Natural killer cell treated with Interleukin-12 subunit alpha and Interleukin-12 subunit beta and Interleukin-15 and Interleukin-18, amount 100 ng/mL, for 72 hours (primary cell): ENCODE measurements around the gene TCOF1. TPM values are rescaled to one million over a fixed set of nuclear protein-coding genes. Genes with fewer than 3 reads are reported as not detected.

Source experiments
- ATAC-seq, 2 donors: fragments of 150-1000 bp; cut with Tn5 transposase in 1 of 2; sonication (Bioruptor Pico), chemical (Tn5 transposase) in 1 of 2; 2 replicates each; pipeline ENCODE4 v1.10.0; 2021
- DNase-seq: peaks from one replicate; pipeline ENCODE4 v3.0.0; 2022; ENCODE audit warnings: low spot score
- H3K27ac Mint-ChIP-seq, 2 donors: 1 replicate in 1 of 2; 2 replicates in 1 of 2; pipeline ENCODE4 v1.8.0; 2022; ENCODE audit warnings: mixed read lengths in 2 of 2, mild to moderate bottlenecking in 1 of 2, moderate library complexity in 1 of 2
- H3K27me3 Mint-ChIP-seq, 2 donors: 1 replicate in 1 of 2; 2 replicates in 1 of 2; pipeline ENCODE4 v1.8.0; 2022; ENCODE audit warnings: mixed read lengths in 2 of 2
- H3K36me3 Mint-ChIP-seq: one replicate; pipeline ENCODE4 v1.8.0; 2022; ENCODE audit warnings: mixed read lengths
- H3K4me1 Mint-ChIP-seq, 2 donors: 1 replicate in 1 of 2; 2 replicates in 1 of 2; pipeline ENCODE4 v1.8.0; 2022; ENCODE audit warnings: low read depth in 2 of 2, mixed read lengths in 2 of 2, mild to moderate bottlenecking in 1 of 2
- H3K4me3 Mint-ChIP-seq: one replicate; pipeline ENCODE4 v1.8.0; 2022; ENCODE audit warnings: mixed read lengths
- H3K9me3 Mint-ChIP-seq: 2 replicates; pipeline ENCODE4 v1.8.0; 2022; ENCODE audit warnings: mixed read lengths
- total RNA-seq, 2 donors: library from RNA; stranded (reverse); gene quantifications; one replicate each; pipeline ENCODE4 v1.2.3, GENCODE V29; 2022

TCOF1 gene
- total RNA-seq, 2 donors from 2014 or later, result 70.0 to 140 TPM

DNA sequence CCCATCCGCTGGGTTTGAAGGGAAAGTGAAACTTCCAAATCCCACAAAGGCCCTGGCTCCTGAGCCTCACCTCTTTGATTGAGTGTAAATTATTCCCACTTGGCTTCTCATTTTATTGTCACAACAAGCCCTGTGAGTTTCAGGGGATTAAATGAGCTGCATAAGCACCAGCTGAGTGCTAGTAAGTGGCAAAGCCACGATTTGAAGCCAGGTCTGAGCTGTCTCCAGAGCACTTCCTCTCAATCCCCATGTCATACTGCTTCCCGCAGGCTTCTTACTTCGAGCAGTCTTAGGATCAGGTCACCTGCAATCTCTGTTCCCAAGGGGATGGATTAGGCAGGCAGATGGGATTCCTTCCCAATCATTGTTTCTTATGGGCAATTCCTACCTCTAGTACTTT, 74.1 kb downstream of the TCOF1 start:
- H3K9me3 Mint-ChIP-seq, result no peaks in the 10 kb centered on the region
- H3K4me1 Mint-ChIP-seq, result peaks cover 8% of the 10 kb centered on the region in 2 donors
- no peak overlapping the region for H3K4me3 Mint-ChIP-seq
- ATAC-seq, result no peak
- H3K27ac Mint-ChIP-seq, result no peak overlapping the region
- H3K27me3 Mint-ChIP-seq, result no peaks in the 10 kb centered on the region
- H3K36me3 Mint-ChIP-seq, result no peaks in the 10 kb centered on the region
- DNase-seq, result no peak

DNA sequence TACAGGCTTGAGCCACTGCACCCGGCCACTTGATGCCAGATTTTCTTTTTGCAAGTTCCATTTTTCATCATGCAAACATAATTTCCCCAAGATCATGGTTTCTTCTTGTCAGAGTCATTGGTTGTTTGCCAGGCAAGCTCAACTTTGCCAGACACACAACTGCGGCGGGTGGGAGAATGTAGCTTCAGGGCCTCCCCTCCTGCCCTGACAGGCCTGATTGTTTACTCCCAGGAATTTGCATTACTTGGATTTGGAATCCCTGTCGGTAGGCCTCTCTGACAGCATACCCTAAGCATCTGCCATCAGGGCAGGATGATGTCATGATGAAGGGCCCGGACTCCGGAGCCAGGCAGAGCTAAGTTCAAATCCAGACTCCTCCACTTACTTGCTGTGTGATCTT, 77.0 kb downstream of the TCOF1 start:
- no peak overlapping the region for H3K4me3 Mint-ChIP-seq

DNA sequence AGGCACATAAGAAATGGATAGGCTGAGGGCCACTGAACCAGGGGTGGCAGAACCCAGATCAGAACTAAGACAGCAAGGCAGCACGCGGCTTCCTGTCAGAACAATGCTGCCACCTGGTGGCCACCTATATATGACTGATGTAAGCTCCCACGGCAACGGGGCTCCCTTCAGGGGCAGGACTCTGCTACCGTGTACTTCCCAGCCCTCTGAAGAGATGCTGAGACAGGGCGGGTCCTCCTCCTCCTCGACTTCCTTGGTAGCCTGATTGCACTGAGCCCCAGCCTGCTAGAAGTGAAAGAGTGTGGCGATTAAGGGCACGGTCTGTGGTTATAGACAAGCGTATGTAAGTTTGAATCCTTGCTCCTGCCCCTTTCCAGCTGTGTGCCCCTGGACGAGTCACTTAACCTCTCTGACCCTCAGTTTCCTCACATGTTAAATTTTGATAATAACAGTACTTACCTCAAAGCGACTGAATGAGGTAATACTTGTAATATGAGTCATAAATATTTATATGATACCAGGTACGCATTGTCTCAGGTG, 78.7 kb downstream of the TCOF1 start:
- H3K27ac Mint-ChIP-seq, result peak overlapping the region; percentile 10 to 36
- ATAC-seq, result peak; percentile 88 to 95

More for the DNA sequence above, 77.0 kb downstream of the TCOF1 start:
- Mint-ChIP-seq H3K27me3 (no peaks in the 10 kb centered on the region), H3K36me3 (no peaks in the 10 kb centered on the region), H3K4me1 (peaks cover 8% of the 10 kb centered on the region in 2 donors), H3K27ac (no peak overlapping the region), H3K9me3 (no peaks in the 10 kb centered on the region)
- ATAC-seq, result no peak
- no peak for DNase-seq

DNA sequence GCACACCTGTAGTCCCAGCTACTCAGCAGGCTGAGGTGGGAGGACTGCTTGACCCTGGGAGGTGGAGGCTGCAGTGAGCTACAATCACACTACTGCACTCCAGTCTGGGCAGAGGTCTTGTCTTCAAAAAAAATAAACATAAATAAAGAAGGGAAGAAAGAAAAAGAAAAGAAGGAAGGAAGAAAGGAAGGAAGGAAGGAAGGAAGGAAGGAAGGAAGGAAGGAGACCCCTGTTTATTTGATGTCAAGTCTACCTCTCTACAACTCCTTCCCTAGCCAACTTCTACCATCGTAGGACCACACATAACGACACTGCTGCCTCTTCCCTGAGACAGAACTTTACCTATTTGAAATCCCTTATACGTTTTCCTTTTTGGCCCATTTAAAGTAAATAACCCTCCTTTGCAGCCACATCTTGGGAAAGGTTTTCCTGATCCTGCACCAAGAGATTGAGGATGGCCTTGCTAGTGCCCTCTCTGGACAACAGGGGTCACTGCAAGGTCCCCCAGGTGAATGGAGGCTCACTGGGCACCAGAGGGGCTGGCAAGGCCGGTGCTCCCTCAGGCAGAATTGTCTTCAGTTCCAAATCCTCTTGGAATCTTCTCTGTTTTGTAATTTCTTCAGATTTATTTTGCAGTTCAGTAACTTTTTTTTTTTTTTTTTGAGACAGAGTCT, 81.5 kb downstream of the TCOF1 start:
- no peak for DNase-seq
- peaks cover 12 to 16% of the 10 kb centered on the region in 2 donors for H3K4me1 Mint-ChIP-seq

More for the DNA sequence above, 78.7 kb downstream of the TCOF1 start:
- no peaks in the 10 kb centered on the region for H3K9me3 Mint-ChIP-seq
- H3K36me3 Mint-ChIP-seq, result no peaks in the 10 kb centered on the region
- peaks cover 8 to 12% of the 10 kb centered on the region in 2 donors for H3K4me1 Mint-ChIP-seq
- peak; percentile 89 for DNase-seq
- H3K4me3 Mint-ChIP-seq, result peak overlapping the region; percentile 28
- no peaks in the 10 kb centered on the region for H3K27me3 Mint-ChIP-seq

DNA sequence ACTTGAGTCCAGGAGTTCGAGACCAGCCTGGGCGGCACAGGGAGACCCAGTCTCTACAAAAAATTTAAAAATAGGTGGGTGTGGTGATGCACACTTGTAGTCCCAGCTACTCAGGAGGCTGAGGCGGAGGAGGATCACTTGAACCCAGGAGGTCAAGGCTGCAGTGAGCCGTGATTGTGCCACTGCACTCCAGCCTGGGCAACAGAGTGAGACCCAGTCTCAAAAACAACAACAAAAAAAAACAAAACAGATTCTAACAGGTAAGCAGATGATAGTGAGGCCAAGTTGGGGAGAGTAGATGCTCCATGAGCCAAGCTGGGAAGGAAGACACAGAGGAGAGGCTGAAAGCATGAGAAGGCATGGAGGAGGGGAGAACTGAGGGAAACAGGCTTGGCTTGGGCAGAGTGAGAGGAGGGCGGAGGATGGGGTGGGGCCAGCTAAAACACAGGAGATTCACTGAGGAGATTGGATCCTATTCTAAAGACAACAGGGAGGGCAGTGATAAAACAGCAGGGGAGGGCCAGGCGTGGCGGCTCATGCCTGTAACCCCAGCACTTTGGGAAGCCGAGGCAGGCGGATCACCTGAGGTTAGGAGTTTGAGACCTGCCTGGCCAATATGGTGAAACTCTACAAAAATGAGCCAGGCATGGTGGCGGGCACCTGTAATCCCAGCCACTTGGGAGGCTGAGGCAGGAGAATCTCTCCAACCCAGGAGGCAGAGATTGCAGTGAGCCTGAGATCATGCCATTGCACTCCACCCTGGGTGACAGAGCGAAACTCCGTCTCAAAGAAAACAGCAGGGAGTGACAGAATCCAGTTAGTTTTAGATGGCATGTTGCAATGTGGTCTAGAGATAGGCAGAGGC, 83.7 kb downstream of the TCOF1 start:
- Mint-ChIP-seq H3K4me3 (peak overlapping the region; percentile 41), H3K9me3 (no peaks in the 10 kb centered on the region), H3K27ac (no peak overlapping the region), H3K36me3 (peaks cover 16% of the 10 kb centered on the region), H3K4me1 (peaks cover 8 to 16% of the 10 kb centered on the region in 2 donors), H3K27me3 (no peaks in the 10 kb centered on the region)
- DNase-seq (no peak), ATAC-seq (no peak)

More for the DNA sequence above, 81.5 kb downstream of the TCOF1 start:
- Mint-ChIP-seq H3K27me3 (no peaks in the 10 kb centered on the region), H3K27ac (no peak overlapping the region), H3K4me3 (no peak overlapping the region), H3K36me3 (peaks cover 9% of the 10 kb centered on the region), H3K9me3 (no peaks in the 10 kb centered on the region)
- ATAC-seq, result peak in 1 of 2 donors; percentile 59

- no peak overlapping the region for H3K27ac Mint-ChIP-seq
- H3K9me3 Mint-ChIP-seq, result no peaks in the 10 kb centered on the region
- ATAC-seq (peak; percentile 3 to 44), DNase-seq (no peak)
- peaks cover 11 to 20% of the 10 kb centered on the region in 2 donors for H3K4me1 Mint-ChIP-seq
- peaks cover 21% of the 10 kb centered on the region for H3K36me3 Mint-ChIP-seq
- H3K4me3 Mint-ChIP-seq, result peak overlapping the region; percentile 41
- no peaks in the 10 kb centered on the region for H3K27me3 Mint-ChIP-seq
Measured at GRCh38 chr5:150441813-150442698, 84.6 kb downstream of the TCOF1 start.

DNA sequence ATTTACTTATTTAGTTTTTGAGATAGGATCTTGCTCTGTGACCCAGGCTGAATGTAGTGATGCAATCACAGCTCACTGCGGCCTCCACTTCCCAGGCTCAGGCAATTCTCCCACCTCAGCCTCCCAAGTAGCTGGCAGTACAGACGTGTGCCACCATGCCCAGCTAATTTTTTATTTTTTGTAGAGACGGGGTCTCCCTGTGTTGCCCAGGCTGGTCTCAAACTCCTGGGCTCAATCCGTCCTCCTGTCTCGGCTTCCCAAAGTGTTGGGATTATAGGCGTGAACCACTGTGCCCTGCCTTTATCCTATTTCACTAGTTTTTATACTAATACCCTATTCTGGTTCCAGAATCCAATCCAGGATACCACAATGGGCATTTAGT, 85.2 kb downstream of the TCOF1 start:
- Mint-ChIP-seq H3K9me3 (no peaks in the 10 kb centered on the region), H3K27me3 (no peaks in the 10 kb centered on the region), H3K27ac (no peak overlapping the region), H3K4me3 (no peak overlapping the region), H3K4me1 (peaks cover 15 to 27% of the 10 kb centered on the region in 2 donors), H3K36me3 (peaks cover 27% of the 10 kb centered on the region)
- DNase-seq (no peak), ATAC-seq (no peak)

DNA sequence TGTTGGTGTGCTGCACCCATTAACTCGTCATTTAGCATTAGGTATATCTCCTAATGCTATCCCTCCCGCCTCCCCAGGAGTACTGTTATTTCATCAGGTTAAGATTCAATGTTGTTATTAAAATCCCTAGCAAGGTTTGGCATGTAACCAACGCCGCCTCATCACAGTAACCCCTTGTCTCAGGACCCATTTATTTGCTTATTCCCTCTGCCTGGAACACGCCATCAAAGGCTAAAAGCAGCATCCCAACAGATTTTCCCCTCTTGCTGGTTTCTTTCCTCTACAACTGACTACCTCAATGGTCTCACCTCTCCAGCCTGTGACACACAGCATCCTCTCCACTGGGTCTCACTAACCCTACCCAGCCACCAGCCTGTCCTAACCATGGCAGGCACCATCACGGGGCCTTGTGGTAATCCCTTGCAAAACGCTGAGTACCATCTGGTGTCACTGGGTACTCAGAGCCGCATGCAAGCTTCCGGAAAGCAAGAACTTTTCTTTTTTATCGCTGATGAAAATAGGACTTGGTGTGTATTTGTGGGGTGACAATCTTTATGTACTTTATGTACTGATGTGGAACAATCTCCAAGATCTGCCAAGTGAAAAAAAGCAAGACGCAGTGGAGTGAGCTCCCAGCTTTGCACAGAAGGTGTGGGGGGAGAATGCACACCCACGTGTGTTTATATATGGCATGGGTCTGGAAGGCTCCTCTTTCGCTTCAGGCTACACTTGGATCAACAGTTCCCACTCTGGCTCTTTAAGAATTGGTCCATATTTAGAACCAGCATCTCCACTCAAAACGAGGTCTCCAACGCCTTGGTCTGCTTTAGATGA, 86.0 kb downstream of the TCOF1 start:
- ATAC-seq (no peak), DNase-seq (no peak)
- Mint-ChIP-seq H3K4me3 (no peak overlapping the region), H3K9me3 (no peaks in the 10 kb centered on the region), H3K27ac (no peak overlapping the region), H3K4me1 (peaks cover 23 to 35% of the 10 kb centered on the region in 2 donors), H3K36me3 (peaks cover 35% of the 10 kb centered on the region), H3K27me3 (no peaks in the 10 kb centered on the region)

DNA sequence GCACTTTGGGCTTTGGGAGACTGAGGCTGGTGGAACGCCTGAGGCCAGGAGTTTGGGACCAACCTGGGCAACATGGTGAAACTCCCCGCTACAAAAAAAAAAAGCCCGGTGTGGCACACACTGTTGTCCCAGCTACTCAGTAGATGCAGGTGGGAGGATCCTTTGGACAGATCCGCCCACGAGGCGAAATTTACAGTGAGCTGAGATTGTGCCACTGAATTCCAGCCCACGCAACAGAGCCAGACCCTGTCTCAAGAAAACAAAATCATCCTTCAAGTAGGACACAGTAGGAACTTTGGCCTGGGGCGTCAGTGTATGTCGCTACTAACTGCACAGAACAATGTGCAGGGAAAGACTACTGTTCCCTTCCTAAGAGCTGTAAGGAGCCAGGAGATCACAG, 87.3 kb downstream of the TCOF1 start:
- no peaks in the 10 kb centered on the region for H3K27me3 Mint-ChIP-seq
- peaks cover 41% of the 10 kb centered on the region for H3K36me3 Mint-ChIP-seq
- no peaks in the 10 kb centered on the region for H3K9me3 Mint-ChIP-seq
- peaks cover 28 to 41% of the 10 kb centered on the region in 2 donors for H3K4me1 Mint-ChIP-seq
- DNase-seq (no peak), ATAC-seq (no peak)
- peak overlapping the region in 1 of 2 donors; percentile 63 for H3K27ac Mint-ChIP-seq
- H3K4me3 Mint-ChIP-seq, result no peak overlapping the region

DNA sequence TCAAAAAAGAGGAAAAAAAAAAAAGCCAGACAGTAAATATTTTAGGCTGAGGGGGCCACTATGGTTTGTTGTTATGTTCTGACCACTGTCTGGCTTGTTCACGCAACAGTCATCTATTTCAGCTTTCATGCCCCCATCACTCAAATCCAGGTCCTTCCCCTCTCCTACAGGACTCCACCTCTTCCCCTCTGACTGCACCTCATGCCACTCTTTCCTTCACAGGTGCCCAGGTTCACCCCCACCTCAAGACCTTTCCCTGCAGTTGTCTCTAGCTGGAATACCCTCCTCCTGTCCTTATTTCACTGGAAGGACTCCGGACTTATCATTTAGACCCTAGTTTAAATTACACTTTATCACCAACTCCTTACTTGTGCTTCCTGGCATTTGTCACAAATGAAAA, 88.6 kb downstream of the TCOF1 start:
- ATAC-seq (no peak), DNase-seq (no peak)
- H3K36me3 Mint-ChIP-seq, result peaks cover 41% of the 10 kb centered on the region
- no peaks in the 10 kb centered on the region for H3K27me3 Mint-ChIP-seq
- H3K4me3 Mint-ChIP-seq, result peak overlapping the region; percentile 91
- H3K4me1 Mint-ChIP-seq, result peaks cover 24 to 41% of the 10 kb centered on the region in 2 donors
- peak overlapping the region; percentile 63 to 79 for H3K27ac Mint-ChIP-seq
- no peaks in the 10 kb centered on the region for H3K9me3 Mint-ChIP-seq

DNA sequence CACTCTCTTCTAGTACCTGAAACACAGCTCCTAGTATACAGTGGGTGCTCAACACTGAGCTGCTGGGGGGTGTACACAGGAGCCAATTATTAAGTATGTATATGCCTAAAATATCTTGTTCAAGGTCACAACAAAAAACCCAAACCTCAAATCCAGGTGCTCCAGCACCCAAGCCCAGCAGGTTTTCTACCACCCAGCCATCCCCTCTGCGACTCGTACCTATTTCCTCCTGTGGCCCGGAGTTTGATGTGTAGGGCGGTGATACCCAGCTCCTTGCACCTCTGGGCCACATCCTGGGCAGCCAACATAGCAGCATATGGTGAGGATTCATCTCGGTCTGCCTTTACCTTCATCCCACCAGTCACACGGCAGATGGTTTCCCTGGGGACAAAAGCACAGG, 89.1 kb downstream of the TCOF1 start:
- H3K4me3 Mint-ChIP-seq, result peak overlapping the region; percentile 91

DNA sequence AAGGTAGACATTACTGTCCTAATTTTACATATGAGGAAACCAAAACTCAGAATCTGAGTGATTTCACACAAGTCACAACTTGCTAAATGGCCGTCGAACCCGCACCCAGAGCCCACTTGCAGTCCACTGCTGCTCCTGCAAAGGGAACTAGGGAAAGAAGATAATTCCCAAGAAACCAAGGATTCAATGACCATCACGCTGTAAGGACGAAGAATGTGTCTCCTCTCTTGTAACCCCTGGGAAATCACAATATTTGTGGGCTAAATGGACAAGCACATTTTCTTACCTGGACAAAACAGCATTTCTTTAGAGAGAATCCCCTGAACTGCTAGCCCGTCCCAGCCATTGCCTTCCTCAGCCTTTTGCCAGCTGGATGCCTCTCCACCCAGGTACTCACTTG, 89.7 kb downstream of the TCOF1 start:
- Mint-ChIP-seq H3K4me3 (peak overlapping the region; percentile 91), H3K9me3 (no peaks in the 10 kb centered on the region), H3K4me1 (peaks cover 24 to 38% of the 10 kb centered on the region in 2 donors), H3K27ac (peak overlapping the region; percentile 95 to 97), H3K36me3 (peaks cover 41% of the 10 kb centered on the region), H3K27me3 (no peaks in the 10 kb centered on the region)
- ATAC-seq, result no peak
- DNase-seq, result no peak

More for the DNA sequence above, 89.1 kb downstream of the TCOF1 start:
- peaks cover 24 to 39% of the 10 kb centered on the region in 2 donors for H3K4me1 Mint-ChIP-seq
- no peaks in the 10 kb centered on the region for H3K9me3 Mint-ChIP-seq
- ATAC-seq (no peak), DNase-seq (no peak)
- peaks cover 41% of the 10 kb centered on the region for H3K36me3 Mint-ChIP-seq
- no peaks in the 10 kb centered on the region for H3K27me3 Mint-ChIP-seq
- peak overlapping the region; percentile 63 to 79 for H3K27ac Mint-ChIP-seq
